Fibroblast of villous mesenchyme (primary cell): ENCODE measurements around the gene TRIM34. TPM values are rescaled to one million over a fixed set of nuclear protein-coding genes. Genes with fewer than 3 reads are reported as not detected.
"Not testable (repeated sequence)": the region's sequence is repeated elsewhere in the genome, so short reads cannot be mapped to it uniquely, and the experiment has no call there.

Source experiments
- DNase-seq: peaks from one replicate; pipeline ENCODE4 v3.0.0-alpha.2; 2010; ENCODE audit warnings: low read depth
- H3K4me3 ChIP-seq: 2 replicates; pipeline ENCODE4 v1.5.1; 2011; ENCODE audit warnings: low read depth, mild to moderate bottlenecking, low read length
- total RNA-seq: library from RNA; depleted of rRNA; stranded (reverse); fragments of >200 nt; gene quantifications from 2 replicates; pipeline ENCODE4 v1.2.3, GENCODE V29; 2012
- TF ChIP-seq, protein P1 (sequence below): IDR thresholded peaks from 2 replicates; pipeline ENCODE4 v1.5.1; 2012; ENCODE audit warnings: low read depth, mild to moderate bottlenecking, low read length; ENCODE audit not compliant: insufficient read depth

The TRIM34 gene
- total RNA-seq, 1 donor = 10.4 TPM

DNA sequence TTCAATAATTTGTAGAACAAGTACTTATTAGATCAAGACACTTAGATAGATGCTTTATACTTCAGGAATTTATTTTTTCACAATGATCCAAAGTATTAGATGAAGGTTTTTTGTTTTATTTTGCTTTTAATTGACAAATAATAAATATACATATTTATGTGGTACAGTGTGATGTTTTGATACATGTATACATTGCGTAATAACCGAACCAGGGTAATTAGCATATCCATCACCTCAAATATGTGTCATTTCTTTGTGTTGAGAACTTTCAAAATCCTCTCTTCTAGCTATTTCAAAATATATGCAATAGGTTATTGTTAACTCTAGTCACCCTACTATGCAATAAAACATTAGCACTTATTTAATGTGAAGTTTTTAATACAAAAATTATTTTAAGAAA lies 38.7 kb downstream of the TRIM34 start:
- TF ChIP-seq, protein P1, sequence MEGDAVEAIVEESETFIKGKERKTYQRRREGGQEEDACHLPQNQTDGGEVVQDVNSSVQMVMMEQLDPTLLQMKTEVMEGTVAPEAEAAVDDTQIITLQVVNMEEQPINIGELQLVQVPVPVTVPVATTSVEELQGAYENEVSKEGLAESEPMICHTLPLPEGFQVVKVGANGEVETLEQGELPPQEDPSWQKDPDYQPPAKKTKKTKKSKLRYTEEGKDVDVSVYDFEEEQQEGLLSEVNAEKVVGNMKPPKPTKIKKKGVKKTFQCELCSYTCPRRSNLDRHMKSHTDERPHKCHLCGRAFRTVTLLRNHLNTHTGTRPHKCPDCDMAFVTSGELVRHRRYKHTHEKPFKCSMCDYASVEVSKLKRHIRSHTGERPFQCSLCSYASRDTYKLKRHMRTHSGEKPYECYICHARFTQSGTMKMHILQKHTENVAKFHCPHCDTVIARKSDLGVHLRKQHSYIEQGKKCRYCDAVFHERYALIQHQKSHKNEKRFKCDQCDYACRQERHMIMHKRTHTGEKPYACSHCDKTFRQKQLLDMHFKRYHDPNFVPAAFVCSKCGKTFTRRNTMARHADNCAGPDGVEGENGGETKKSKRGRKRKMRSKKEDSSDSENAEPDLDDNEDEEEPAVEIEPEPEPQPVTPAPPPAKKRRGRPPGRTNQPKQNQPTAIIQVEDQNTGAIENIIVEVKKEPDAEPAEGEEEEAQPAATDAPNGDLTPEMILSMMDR = no peak
- no peak for DNase-seq
- H3K4me3 ChIP-seq = no peak overlapping the region

GRCh38 chr11:5665051-5665570 lies 40.3 kb downstream of the TRIM34 start:
- no peak for DNase-seq
- TF ChIP-seq, protein P1 = no peak
- H3K4me3 ChIP-seq = no peak overlapping the region

DNA sequence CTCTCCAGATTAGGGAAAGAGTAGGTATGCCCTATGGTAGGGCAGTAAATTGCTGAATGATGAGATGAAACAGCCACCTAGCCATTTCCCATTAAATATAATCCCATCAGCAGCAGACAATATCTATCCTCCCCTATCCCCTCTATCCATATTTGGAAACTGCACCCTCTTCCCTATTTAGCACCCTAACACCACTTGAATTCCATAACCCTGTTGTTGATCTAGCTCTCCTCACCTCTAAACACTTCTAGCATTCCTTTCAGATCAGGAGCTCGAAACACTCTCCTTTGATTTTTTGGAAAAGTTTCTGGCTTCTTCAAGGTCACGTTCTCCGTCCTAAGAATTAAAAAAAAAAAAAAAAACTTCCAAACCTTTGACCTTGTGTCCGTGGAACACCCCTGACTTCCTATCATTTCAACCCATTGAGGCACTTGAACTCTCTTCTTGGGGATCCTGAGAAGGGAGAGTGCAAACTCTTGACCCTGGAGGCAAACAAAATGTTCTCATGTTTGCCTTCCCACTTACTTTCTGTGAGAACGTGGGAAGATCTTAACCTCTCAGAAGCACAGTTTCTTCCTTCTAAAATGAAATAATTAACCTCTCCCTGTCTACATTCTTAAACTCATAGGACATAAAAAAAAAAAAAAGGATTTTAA lies 41.1 kb downstream of the TRIM34 start:
- DNase-seq = peak; percentile 31

DNA sequence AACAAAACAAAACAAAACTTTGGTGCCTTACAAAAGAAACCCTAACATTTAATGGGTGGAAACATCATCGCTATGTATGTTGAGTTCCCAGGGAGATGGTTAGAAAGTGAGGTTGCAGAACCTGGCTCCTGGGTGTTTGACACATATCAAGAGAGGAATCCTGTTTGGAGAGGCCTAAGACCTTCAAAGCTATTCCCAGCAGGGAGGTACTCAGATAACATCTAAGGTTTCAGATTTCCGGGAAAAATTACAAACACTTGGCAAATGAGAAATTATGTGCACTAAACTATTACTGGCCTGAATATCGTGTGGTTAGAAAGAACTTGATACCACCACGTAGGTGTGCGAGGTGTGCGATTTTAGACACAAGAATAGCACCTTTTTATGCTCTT lies 41.6 kb downstream of the TRIM34 start:
- DNase-seq = peak; percentile 56
- TF ChIP-seq, protein P1 = no peak

More for the DNA sequence above, 41.1 kb downstream of the TRIM34 start:
- no peak overlapping the region for H3K4me3 ChIP-seq
- TF ChIP-seq, protein P1 = no peak

DNA sequence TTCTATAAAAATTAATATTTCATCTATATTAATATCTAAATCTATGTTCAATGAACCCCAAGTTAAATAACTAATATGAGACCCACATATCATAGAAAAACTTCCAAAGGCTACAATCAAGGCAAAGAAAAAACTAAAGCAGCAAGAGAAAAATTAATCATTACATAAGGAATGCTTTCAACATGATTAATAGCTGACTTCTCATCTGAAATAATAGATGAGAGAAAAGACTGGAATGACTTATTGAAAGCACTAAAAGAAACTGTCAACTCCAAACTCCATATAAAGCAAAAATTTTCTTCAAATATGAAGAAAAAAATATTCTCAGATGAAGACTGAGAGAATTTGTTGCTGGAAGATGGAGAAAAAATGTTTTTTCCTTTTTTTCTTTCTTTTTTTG lies 47.0 kb downstream of the TRIM34 start:
- H3K4me3 ChIP-seq = no peak overlapping the region
- DNase-seq = no peak
- TF ChIP-seq, protein P1 = no peak

More for the DNA sequence above, 41.6 kb downstream of the TRIM34 start:
- H3K4me3 ChIP-seq = no peak overlapping the region

DNA sequence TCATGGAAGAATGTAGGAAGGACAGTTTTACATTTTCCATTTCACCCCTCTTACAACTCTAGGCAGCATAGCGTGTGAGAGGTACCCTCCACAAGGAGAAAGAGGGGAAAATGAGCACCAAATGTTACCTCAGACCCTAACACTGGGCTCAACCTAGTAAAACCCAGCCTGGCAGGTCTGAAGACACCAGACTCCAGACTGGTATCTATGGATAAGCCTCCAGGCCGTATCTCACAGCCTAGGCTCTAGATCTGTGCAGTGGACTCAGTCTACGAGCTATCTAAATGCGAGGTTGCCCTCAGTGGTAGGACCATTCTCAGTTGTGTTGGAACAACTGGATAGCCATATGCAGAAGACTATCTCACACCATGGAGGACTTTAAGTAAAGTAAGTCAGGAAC lies 49.6 kb downstream of the TRIM34 start:
- DNase-seq = no peak
- TF ChIP-seq, protein P1 = no peak
- no peak overlapping the region for H3K4me3 ChIP-seq

GRCh38 chr11:5679811-5680210 lies 55.0 kb downstream of the TRIM34 start:
- H3K4me3 ChIP-seq = no peak overlapping the region
- DNase-seq = no peak
- TF ChIP-seq, protein P1 = no peak

DNA sequence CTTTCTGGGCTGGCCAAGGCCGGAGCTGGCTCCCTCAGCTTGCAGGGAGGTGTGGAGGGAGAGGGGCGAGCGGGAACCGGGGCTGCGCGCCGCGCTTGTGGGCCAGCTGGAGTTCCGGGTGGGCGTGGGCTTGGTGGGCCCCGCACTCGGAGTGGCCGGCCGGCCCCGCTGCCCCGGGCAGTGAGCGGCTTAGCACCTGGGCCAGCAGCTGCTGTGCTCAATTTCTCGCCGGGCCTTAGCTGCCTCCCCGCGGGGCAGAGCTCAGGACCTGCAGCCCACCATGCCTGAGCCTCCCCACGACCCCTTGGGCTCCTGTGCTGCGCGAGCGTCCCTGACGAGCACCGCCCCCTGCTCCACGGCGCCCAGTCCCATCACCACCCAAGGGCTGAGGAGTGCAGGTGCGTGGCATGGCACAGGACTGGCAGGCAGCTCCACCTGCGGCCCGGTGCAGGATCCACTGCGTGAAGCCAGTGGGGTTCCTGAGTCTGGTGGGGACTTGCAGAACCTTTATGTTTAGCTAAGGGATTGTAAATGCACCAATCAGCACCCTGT lies 58.2 kb downstream of the TRIM34 start:
- not testable (repeated sequence) for H3K4me3 ChIP-seq, DNase-seq

GRCh38 chr11:5683620-5684019 lies 58.8 kb downstream of the TRIM34 start:
- not testable (repeated sequence) for DNase-seq

More at GRCh38 chr11:5683620-5684019, 58.8 kb downstream of the TRIM34 start:
- peak overlapping the region; percentile 70 for H3K4me3 ChIP-seq
